ENCODE results near the gene CHD1L.

GRCh38 chr1:147267711-147268110 lies 25.2 kb downstream of the CHD1L start:
- no peak for TF ChIP-seq POLR2A (IDR thresholded peaks at IDR 0.05)
- no peak for TF ChIP-seq CTCF (IDR thresholded peaks at IDR 0.05)
